Fibroblast of lung (primary cell): ENCODE results near the gene DNAJB4. TPM values are rescaled to one million over a fixed set of nuclear protein-coding genes. Genes with fewer than 3 reads are reported as not detected.

Experiments
- DNase-seq, 2 donors: peaks; one replicate each; pipeline versions ENCODE4 v3.0.0 to v3.0.0-alpha.2; 2010; ENCODE audit warnings: low read depth in 2 of 2
- H2AFZ ChIP-seq: 2 replicates; pipeline ENCODE4 v1.5.1; 2012; ENCODE audit warnings: low read length, control low read depth, inconsistent platforms
- H3K27ac ChIP-seq: 2 replicates; pipeline ENCODE4 v1.5.1; 2011; ENCODE audit warnings: low read length, control low read depth; ENCODE audit not compliant: insufficient read depth
- H3K27me3 ChIP-seq: 2 replicates; pipeline ENCODE4 v1.5.1; 2011; ENCODE audit warnings: mild to moderate bottlenecking, low read length; ENCODE audit not compliant: control insufficient read depth, insufficient read depth
- H3K36me3 ChIP-seq: 2 replicates; pipeline ENCODE4 v1.5.1; 2011; ENCODE audit warnings: low read length; ENCODE audit not compliant: control insufficient read depth, insufficient read depth
- H3K4me1 ChIP-seq: 2 replicates; pipeline ENCODE4 v1.5.1; 2011; ENCODE audit warnings: low read length; ENCODE audit not compliant: control insufficient read depth, insufficient read depth; ENCODE audit errors: extremely low read depth
- H3K4me2 ChIP-seq: 2 replicates; pipeline ENCODE4 v1.5.1; 2011; ENCODE audit warnings: low read length, control low read depth; ENCODE audit not compliant: insufficient read depth; ENCODE audit errors: extremely low read depth
- H3K4me3 ChIP-seq, 4 experiments: fragments of 200-600 bp in 1 of 4; sonication (generic) in 1 of 4; replicated peaks in 1 of 4; 2 replicates each; pipeline ENCODE4 v1.5.1; 2011 to 2016; ENCODE audit warnings: low read length in 4 of 4, low read depth in 3 of 4, mild to moderate bottlenecking in 3 of 4, control low read depth in 2 of 4, inconsistent platforms in 1 of 4, mixed read lengths in 1 of 4; ENCODE audit not compliant: insufficient read depth in 1 of 4; ENCODE audit errors: control extremely low read depth in 1 of 4
- H3K79me2 ChIP-seq: 2 replicates; pipeline ENCODE4 v1.5.1; 2012; ENCODE audit warnings: mild to moderate bottlenecking, low read length, inconsistent platforms; ENCODE audit not compliant: control insufficient read depth, insufficient read depth
- H3K9ac ChIP-seq: 2 replicates; pipeline ENCODE4 v1.5.1; 2011; ENCODE audit warnings: mild to moderate bottlenecking, low read length, control low read depth; ENCODE audit not compliant: insufficient read depth
- H3K9me3 ChIP-seq: 2 replicates; pipeline ENCODE4 v1.5.1; 2012; ENCODE audit warnings: low read depth, low read length; ENCODE audit not compliant: control insufficient read depth, insufficient read depth
- H4K20me1 ChIP-seq: 2 replicates; pipeline ENCODE4 v1.5.1; 2011; ENCODE audit warnings: low read length; ENCODE audit not compliant: control insufficient read depth, insufficient read depth; ENCODE audit errors: extremely low read depth
- EZH2 ChIP-seq: IDR thresholded peaks from 2 replicates; pipeline ENCODE4 v1.5.1; 2012; ENCODE audit warnings: low read length, control low read depth, mild to moderate bottlenecking; ENCODE audit errors: missing control alignments
- polyA plus RNA-seq, 2 donors: library from polyadenylated mRNA; depleted of rRNA in 1 of 2; stranded (reverse) in 1 of 2; unstranded in 1 of 2; fragments of >200 nt; gene quantifications; 2 replicates each; pipeline ENCODE4 v1.2.1, GENCODE V29; 2011 to 2012; ENCODE audit warnings: missing spikeins in 1 of 2
- total RNA-seq: library from RNA; depleted of rRNA; stranded (reverse); fragments of >200 nt; gene quantifications from 2 replicates; pipeline ENCODE4 v1.2.1, GENCODE V29; 2014
- TF ChIP-seq, protein P1 (sequence below), 2 donors: IDR thresholded peaks in 1 of 2; conservative IDR thresholded peaks in 1 of 2; 1 replicate in 1 of 2; 2 replicates in 1 of 2; pipeline ENCODE4 v1.5.1; 2011 to 2012; ENCODE audit warnings: low read length in 2 of 2, control low read depth in 1 of 2, inconsistent platforms in 1 of 2, low read depth in 1 of 2, mild to moderate bottlenecking in 1 of 2

Gene DNAJB4
- total and polyA plus RNA-seq, 2 donors (not counting 1 experiment from before 2014, with no cell fraction given), result 52.0 to 78.7 TPM

DNA sequence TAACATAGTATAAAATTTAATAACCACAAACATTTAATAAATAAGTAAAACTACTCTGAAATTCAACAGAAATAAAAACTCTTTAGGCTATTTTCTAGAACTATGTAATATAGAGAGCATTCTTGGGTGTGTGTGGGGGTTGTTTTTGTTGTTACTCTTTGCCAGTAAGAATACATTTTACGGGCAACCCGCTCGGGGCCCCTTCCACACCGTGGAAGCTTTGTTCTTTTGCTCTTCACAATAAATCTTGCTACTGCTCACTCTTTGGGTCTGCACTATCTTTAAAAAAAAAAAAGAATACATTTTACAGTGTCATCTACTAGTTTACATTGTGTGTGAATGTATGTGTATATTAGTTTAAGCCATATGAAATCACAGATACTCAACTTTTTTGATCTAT is 25.1 kb downstream of the DNAJB4 start:
- Histone ChIP-seq H3K27me3 (no peaks in the 10 kb centered on the region), H3K79me2 (no peaks in the 10 kb centered on the region), H3K9me3 (no peaks in the 10 kb centered on the region), H3K4me2 (no peak overlapping the region), H3K9ac (no peak overlapping the region), H4K20me1 (no peaks in the 10 kb centered on the region), H3K36me3 (no peaks in the 10 kb centered on the region), H3K4me3 (no peak overlapping the region), H3K27ac (no peak overlapping the region), H3K4me1 (no peaks in the 10 kb centered on the region), H2AFZ (no peak overlapping the region)
- no peak for TF ChIP-seq EZH2
- TF ChIP-seq, protein P1, sequence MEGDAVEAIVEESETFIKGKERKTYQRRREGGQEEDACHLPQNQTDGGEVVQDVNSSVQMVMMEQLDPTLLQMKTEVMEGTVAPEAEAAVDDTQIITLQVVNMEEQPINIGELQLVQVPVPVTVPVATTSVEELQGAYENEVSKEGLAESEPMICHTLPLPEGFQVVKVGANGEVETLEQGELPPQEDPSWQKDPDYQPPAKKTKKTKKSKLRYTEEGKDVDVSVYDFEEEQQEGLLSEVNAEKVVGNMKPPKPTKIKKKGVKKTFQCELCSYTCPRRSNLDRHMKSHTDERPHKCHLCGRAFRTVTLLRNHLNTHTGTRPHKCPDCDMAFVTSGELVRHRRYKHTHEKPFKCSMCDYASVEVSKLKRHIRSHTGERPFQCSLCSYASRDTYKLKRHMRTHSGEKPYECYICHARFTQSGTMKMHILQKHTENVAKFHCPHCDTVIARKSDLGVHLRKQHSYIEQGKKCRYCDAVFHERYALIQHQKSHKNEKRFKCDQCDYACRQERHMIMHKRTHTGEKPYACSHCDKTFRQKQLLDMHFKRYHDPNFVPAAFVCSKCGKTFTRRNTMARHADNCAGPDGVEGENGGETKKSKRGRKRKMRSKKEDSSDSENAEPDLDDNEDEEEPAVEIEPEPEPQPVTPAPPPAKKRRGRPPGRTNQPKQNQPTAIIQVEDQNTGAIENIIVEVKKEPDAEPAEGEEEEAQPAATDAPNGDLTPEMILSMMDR (conservative IDR thresholded peaks at IDR 0.05 in 1 of 2, IDR thresholded peaks at IDR 0.05 in 1 of 2; ENCODE audit: low read depth in 1 of 2, low read length in 2 of 2), result no peak
- no peak for DNase-seq

DNA sequence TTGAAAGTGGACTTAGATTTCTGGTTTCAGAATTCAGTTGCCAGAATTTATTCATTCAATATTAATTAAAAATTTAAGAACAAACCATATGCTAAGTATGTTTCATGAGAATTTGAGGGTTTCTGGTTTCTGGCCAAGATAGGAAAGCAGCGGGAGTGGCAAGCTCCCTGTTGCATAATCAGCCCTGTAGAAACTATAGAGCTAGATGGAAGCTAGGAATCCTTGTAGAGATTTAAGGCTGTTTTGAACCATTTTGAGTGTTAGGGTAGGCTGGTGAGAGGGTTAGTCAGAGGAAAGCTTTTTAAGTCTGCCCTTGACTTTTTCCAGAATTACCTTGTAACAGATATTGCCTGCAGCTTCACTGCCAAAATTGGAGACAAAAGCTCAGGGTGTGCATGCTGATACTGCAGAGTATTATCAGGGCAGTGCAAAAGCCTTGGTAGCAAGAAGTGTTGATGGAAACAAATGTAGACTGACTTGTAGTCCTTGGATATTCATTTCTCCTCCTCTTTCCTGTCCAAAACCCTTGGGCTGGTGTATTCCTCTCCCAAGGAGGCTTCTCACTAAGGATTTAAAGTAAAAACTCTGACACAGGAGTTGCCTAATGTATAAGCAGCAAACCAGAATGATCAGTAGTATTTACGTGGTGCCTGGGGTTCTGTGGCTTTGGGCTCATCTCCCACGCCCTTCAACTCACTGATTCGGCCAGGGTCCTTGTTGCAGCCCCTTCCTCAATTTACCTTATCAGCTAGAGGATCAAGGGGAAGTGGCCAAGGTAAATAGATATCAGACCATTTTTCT is 28.5 kb downstream of the DNAJB4 start:
- no peaks in the 10 kb centered on the region for H3K36me3 ChIP-seq
- no peak overlapping the region for H3K4me3 ChIP-seq
- no peak overlapping the region for H3K4me2 ChIP-seq
- no peak overlapping the region for H3K27ac ChIP-seq
- H3K9ac ChIP-seq, result no peak overlapping the region
- H3K9me3 ChIP-seq, result no peaks in the 10 kb centered on the region
- H3K4me1 ChIP-seq, result peaks cover 3% of the 10 kb centered on the region
- TF ChIP-seq, protein P1 (conservative IDR thresholded peaks at IDR 0.05 in 1 of 2, IDR thresholded peaks at IDR 0.05 in 1 of 2; ENCODE audit: low read depth in 1 of 2, low read length in 2 of 2), result no peak
- no peak for TF ChIP-seq EZH2
- H4K20me1 ChIP-seq, result no peaks in the 10 kb centered on the region
- no peak overlapping the region for H2AFZ ChIP-seq
- H3K27me3 ChIP-seq, result no peaks in the 10 kb centered on the region
- H3K79me2 ChIP-seq, result no peaks in the 10 kb centered on the region
- peak in 1 of 2 donors; percentile 58 for DNase-seq

DNA sequence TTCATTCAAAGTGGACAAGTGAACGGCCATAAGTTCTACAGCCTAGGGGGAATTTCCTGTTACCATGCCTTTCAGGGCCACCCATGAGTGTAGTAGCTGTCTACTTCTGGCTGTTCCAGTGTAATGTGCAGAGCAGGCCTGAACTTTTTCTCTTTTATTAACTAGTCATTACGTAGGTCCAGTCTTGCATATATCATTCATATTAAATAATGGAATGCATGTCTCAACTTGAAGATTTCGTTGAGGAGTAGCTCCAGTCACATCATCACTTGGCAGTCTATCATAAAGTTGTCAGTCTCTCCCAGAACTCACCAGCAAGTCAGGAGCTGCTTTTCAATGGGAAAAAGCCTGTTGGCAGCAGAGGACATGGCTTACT is 29.0 kb downstream of the DNAJB4 start:
- H4K20me1 ChIP-seq, result no peaks in the 10 kb centered on the region
- no peaks in the 10 kb centered on the region for H3K36me3 ChIP-seq
- H3K9me3 ChIP-seq, result no peaks in the 10 kb centered on the region
- no peak overlapping the region for H3K9ac ChIP-seq
- no peaks in the 10 kb centered on the region for H3K79me2 ChIP-seq
- DNase-seq, result no peak
- peaks cover 3% of the 10 kb centered on the region for H3K4me1 ChIP-seq
- no peaks in the 10 kb centered on the region for H3K27me3 ChIP-seq
- no peak overlapping the region for H3K27ac ChIP-seq
- H2AFZ ChIP-seq, result no peak overlapping the region
- H3K4me2 ChIP-seq, result no peak overlapping the region
- H3K4me3 ChIP-seq, result no peak overlapping the region
- TF ChIP-seq EZH2, result no peak
- TF ChIP-seq, protein P1 (conservative IDR thresholded peaks at IDR 0.05 in 1 of 2, IDR thresholded peaks at IDR 0.05 in 1 of 2; ENCODE audit: low read depth in 1 of 2, low read length in 2 of 2), result no peak
